ENCODE measurements around the gene GNAT1. TPM values are rescaled to one million over a fixed set of nuclear protein-coding genes. Genes with fewer than 3 reads are reported as not detected.

The GNAT1 gene
- total RNA-seq, 2 donors from 2014 or later: not detected

DNA sequence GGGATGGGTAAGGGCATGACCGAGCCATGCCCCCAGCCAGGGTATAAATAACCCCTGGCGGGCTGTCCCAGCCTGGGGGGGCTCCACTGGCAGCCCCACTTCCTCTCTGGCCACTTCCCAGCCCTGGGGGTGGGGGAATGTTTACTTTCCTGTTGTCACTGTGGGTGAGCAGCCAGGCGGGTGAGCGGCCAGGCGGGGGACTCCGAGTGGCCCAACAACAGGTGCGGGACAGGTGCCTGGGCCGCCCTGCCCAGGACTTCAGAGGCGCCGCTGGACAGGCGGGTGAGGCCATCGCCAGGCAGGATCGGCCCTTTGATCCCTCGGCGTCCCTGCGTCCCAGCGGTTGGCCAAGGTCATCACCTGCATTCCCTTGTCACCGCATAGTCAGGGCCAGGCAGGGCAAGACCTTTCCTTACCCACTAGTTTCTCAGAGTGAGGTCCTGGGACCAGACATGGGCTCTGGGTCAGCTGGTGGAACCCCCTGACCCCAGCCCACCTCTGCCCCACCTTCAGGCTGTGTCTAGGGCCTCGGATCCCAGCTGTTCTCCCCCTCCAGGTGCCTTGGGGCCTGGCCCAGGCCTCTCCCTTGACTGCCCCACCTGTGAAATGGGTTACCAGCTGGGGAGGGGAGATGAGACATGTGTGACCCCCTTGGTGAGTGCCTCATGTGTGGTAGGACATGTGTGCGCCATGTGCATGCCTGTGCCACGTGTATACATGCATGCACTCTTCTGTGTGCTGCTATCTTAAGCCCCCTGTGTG, 19.7 kb upstream of the GNAT1 start:
- Histone ChIP-seq H3K27ac (peak overlapping the region; percentile 60 to 61), H3K27me3 (no peaks in the 10 kb centered on the region), H3K9me3 (no peaks in the 10 kb centered on the region), H3K36me3 (no peaks in the 10 kb centered on the region), H3K4me1 (peaks cover 0 to 62% of the 10 kb centered on the region in 2 donors), H3K4me3 (no peak overlapping the region)
- TF ChIP-seq, protein P1, sequence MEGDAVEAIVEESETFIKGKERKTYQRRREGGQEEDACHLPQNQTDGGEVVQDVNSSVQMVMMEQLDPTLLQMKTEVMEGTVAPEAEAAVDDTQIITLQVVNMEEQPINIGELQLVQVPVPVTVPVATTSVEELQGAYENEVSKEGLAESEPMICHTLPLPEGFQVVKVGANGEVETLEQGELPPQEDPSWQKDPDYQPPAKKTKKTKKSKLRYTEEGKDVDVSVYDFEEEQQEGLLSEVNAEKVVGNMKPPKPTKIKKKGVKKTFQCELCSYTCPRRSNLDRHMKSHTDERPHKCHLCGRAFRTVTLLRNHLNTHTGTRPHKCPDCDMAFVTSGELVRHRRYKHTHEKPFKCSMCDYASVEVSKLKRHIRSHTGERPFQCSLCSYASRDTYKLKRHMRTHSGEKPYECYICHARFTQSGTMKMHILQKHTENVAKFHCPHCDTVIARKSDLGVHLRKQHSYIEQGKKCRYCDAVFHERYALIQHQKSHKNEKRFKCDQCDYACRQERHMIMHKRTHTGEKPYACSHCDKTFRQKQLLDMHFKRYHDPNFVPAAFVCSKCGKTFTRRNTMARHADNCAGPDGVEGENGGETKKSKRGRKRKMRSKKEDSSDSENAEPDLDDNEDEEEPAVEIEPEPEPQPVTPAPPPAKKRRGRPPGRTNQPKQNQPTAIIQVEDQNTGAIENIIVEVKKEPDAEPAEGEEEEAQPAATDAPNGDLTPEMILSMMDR (IDR thresholded peaks at IDR 0.05): no peak
- no peak for DNase-seq (ENCODE audit: low spot score)

DNA sequence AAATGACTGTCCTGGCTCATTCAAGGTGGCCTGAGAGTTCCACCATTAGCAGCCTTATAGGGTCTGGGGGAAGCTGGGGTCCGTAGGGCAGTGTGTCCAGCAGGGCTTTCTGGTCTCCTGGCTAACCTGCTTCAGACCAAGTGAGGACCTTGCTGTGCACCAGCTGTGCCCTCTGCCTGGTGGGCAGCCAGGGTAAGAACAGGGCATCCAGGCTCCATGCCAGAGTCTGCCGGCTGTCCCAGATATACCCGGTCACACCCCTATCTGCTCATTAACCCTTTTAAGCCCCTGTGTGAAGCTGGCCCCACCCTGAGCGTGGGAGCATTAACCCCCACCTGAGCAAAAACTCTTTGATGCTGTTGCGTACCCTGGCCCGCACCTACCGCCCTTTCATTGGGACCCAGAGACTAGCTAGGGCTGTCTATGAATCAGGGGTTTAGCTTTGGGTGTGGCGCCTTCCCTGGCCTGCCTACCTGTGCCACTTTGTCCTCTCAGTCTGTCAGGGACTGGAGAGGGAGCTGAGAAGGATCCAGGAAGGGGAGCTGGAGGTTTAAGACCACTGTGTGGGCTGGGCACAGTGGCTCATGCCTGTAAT, 18.7 kb upstream of the GNAT1 start:
- Histone ChIP-seq H3K27me3 (no peaks in the 10 kb centered on the region), H3K27ac (no peak overlapping the region), H3K4me3 (no peak overlapping the region), H3K36me3 (no peaks in the 10 kb centered on the region), H3K9me3 (no peaks in the 10 kb centered on the region), H3K4me1 (peaks cover 0 to 52% of the 10 kb centered on the region in 2 donors)
- TF ChIP-seq, protein P1 (IDR thresholded peaks at IDR 0.05): no peak
- DNase-seq (ENCODE audit: low spot score): no peak

DNA sequence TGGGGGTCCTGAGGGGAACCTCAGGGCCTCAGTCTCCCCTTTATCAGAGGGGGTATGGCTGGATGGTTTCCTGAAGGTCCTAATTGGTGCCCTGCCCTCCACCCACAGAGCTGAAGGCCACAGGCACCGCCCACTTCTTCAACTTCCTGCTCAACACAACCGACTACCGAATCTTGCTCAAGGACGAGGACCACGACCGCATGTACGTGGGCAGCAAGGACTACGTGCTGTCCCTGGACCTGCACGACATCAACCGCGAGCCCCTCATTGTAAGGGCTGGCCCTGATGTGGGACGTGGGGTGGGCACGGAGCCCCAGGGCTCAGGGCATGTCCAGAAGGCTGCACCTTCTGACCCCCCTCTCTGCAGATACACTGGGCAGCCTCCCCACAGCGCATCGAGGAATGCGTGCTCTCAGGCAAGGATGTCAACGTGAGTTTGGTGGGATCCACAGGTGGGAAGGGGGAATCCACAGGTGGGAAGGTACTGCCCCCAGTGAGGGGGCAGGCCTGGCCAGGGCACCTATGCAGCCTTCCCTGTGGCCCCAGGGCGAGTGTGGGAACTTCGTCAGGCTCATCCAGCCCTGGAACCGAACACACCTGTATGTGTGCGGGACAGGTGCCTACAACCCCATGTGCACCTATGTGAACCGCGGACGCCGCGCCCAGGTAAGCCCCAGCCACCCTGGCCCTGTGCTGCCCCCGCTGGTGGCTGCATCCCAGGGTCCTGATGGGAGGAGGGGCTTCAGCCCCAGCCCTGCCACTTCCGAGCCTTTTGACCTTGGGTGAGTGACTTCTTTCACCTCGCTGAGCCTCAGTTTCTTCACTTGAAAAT, 17.5 kb upstream of the GNAT1 start:
- H3K27me3 ChIP-seq: no peaks in the 10 kb centered on the region
- no peak overlapping the region for H3K27ac ChIP-seq
- H3K4me1 ChIP-seq: peaks cover 0 to 40% of the 10 kb centered on the region in 2 donors
- no peak for DNase-seq (ENCODE audit: low spot score)
- TF ChIP-seq, protein P1 (IDR thresholded peaks at IDR 0.05): no peak
- no peak overlapping the region for H3K4me3 ChIP-seq
- H3K36me3 ChIP-seq: no peaks in the 10 kb centered on the region
- no peaks in the 10 kb centered on the region for H3K9me3 ChIP-seq

DNA sequence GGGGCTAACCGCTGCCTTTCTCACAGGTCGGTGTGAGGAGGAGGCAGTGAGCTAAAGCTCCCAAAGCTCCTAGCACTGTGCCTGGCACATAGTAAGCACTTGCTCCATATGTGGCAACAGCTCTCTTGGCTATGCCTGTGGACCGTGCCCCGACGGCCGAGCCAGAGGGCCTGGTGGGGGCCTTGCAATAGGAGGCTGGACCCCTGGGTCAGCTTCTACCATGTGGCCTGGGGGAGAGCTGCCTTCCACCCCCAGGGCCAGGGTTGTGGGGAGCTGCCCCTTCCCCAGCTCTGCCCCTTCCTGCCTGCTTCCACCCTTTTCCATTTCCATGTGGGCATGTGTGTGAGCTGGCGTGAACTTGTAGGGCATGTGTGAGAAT, 16.9 kb upstream of the GNAT1 start:
- Histone ChIP-seq H3K4me1 (peaks cover 0 to 34% of the 10 kb centered on the region in 2 donors), H3K27ac (no peak overlapping the region), H3K27me3 (no peaks in the 10 kb centered on the region), H3K9me3 (no peaks in the 10 kb centered on the region), H3K4me3 (no peak overlapping the region), H3K36me3 (no peaks in the 10 kb centered on the region)
- no peak for DNase-seq (ENCODE audit: low spot score)
- TF ChIP-seq, protein P1 (IDR thresholded peaks at IDR 0.05): no peak

DNA sequence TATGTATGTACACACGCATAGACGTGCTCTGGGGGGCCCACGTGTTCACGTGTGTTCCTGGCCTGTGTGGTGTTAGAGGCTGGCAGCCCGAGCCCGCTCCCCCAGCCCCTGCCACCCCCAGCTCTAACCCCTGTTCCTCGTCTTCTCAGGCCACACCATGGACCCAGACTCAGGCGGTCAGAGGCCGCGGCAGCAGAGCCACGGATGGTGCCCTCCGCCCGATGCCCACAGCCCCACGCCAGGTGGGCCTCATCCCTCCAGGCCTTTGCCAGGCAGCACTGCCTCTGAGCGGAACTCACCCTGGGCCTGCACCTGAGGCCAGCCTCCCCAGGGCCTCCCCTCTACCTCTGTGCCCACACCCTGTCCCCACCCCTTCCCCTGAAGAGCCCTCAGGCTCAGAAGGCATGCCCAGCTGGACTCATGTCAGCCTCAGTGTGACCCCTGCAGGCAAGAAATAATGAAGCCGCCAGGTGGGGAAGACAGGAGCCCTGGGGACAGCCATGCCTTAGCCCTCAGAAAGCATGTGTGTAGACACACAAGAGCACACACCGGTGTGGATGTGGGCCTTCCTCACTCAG, 16.4 kb upstream of the GNAT1 start:
- H3K9me3 ChIP-seq: no peaks in the 10 kb centered on the region
- H3K27ac ChIP-seq: no peak overlapping the region
- peaks cover 0 to 29% of the 10 kb centered on the region in 2 donors for H3K4me1 ChIP-seq
- no peaks in the 10 kb centered on the region for H3K27me3 ChIP-seq
- H3K36me3 ChIP-seq: no peaks in the 10 kb centered on the region
- TF ChIP-seq, protein P1 (IDR thresholded peaks at IDR 0.05): no peak
- no peak overlapping the region for H3K4me3 ChIP-seq
- no peak for DNase-seq (ENCODE audit: low spot score)
